H9 (cell line): ENCODE data around the gene FBRSL1. TPM values are rescaled to one million over a fixed set of nuclear protein-coding genes. Genes with fewer than 3 reads are reported as not detected.
A peak's percentile ranks its signal among the peaks of the same experiment; 100 is the strongest.

Experiments
- DNase-seq: peaks from one replicate; pipeline ENCODE4 v3.0.0-alpha.2; 2017
- H2AFZ ChIP-seq: one replicate; pipeline ENCODE4 v1.6.1; 2013; ENCODE audit warnings: mild to moderate bottlenecking, low read length, control low read depth, moderate library complexity
- H2AK5ac ChIP-seq: 2 replicates; pipeline ENCODE4 v1.6.1; 2013; ENCODE audit warnings: low read length, control low read depth, mixed read lengths; ENCODE audit not compliant: insufficient read length
- H2BK120ac ChIP-seq: one replicate; pipeline ENCODE4 v1.6.1; 2013; ENCODE audit warnings: low read depth, mild to moderate bottlenecking, low read length, control low read depth, inconsistent platforms; ENCODE audit not compliant: poor library complexity, severe bottlenecking
- H2BK12ac ChIP-seq: 2 replicates; pipeline ENCODE4 v1.6.1; 2013; ENCODE audit warnings: low read length, control low read depth, mixed read lengths, low read depth; ENCODE audit not compliant: insufficient read length
- H2BK15ac ChIP-seq: 2 replicates; pipeline ENCODE4 v1.6.1; 2013; ENCODE audit warnings: low read depth, low read length, control low read depth
- H2BK20ac ChIP-seq: one replicate; pipeline ENCODE4 v1.6.1; 2013; ENCODE audit warnings: low read depth, mild to moderate bottlenecking, low read length, control low read depth, inconsistent platforms; ENCODE audit not compliant: poor library complexity, severe bottlenecking
- H2BK5ac ChIP-seq: 2 replicates; pipeline ENCODE4 v1.6.1; 2013; ENCODE audit warnings: low read length, control low read depth, mixed read lengths; ENCODE audit not compliant: insufficient read length
- H3K14ac ChIP-seq: 2 replicates; pipeline ENCODE4 v1.6.1; 2013; ENCODE audit warnings: low read length, control low read depth; ENCODE audit not compliant: insufficient read depth
- H3K18ac ChIP-seq: 2 replicates; pipeline ENCODE4 v1.6.1; 2013; ENCODE audit warnings: low read depth, mild to moderate bottlenecking, mixed read lengths, low read length, control low read depth; ENCODE audit not compliant: insufficient read length
- H3K23ac ChIP-seq: 2 replicates; pipeline ENCODE4 v1.6.1; 2013; ENCODE audit warnings: low read length, control low read depth, mixed read lengths, low read depth; ENCODE audit not compliant: insufficient read length
- H3K23me2 ChIP-seq: 2 replicates; pipeline ENCODE4 v1.6.1; 2013; ENCODE audit warnings: low read depth, mild to moderate bottlenecking, mixed read lengths, low read length, control low read depth; ENCODE audit not compliant: insufficient read length, poor library complexity, severe bottlenecking
- H3K27ac ChIP-seq: 2 replicates; pipeline ENCODE4 v1.5.1; 2013; ENCODE audit warnings: low read length, control low read depth, mixed read lengths, low read depth; ENCODE audit not compliant: insufficient read length
- H3K27me3 ChIP-seq: 2 replicates; pipeline ENCODE4 v1.6.1; 2013; ENCODE audit warnings: low read length, control low read depth, inconsistent platforms; ENCODE audit not compliant: insufficient read depth
- H3K4ac ChIP-seq: 2 replicates; pipeline ENCODE4 v1.6.1; 2013; ENCODE audit warnings: low read depth, mild to moderate bottlenecking, control low read depth, inconsistent platforms, low read length, moderate library complexity
- H3K4me1 ChIP-seq: 2 replicates; pipeline ENCODE4 v1.6.1; 2013; ENCODE audit warnings: low read length, control low read depth, inconsistent platforms; ENCODE audit not compliant: insufficient read depth
- H3K4me2 ChIP-seq: 2 replicates; pipeline ENCODE4 v1.6.1; 2013; ENCODE audit warnings: low read length, control low read depth, mixed read lengths; ENCODE audit not compliant: insufficient read length, insufficient read depth
- H3K56ac ChIP-seq: 2 replicates; pipeline ENCODE4 v1.6.1; 2013; ENCODE audit warnings: low read depth, mild to moderate bottlenecking, mixed read lengths, low read length, control low read depth; ENCODE audit not compliant: insufficient read length
- H3K79me1 ChIP-seq: 2 replicates; pipeline ENCODE4 v1.6.1; 2013; ENCODE audit warnings: low read depth, mild to moderate bottlenecking, moderate library complexity, low read length, control low read depth, inconsistent platforms; ENCODE audit not compliant: insufficient read depth, poor library complexity, severe bottlenecking
- H3K79me2 ChIP-seq: 2 replicates; pipeline ENCODE4 v1.6.1; 2013; ENCODE audit warnings: low read length, control low read depth, inconsistent platforms; ENCODE audit not compliant: insufficient read depth
- H3K9ac ChIP-seq: 2 replicates; pipeline ENCODE4 v1.6.1; 2013; ENCODE audit warnings: low read length, control low read depth, mixed read lengths; ENCODE audit not compliant: insufficient read length; ENCODE audit errors: extremely low read depth
- H3K9me3 ChIP-seq: one replicate; pipeline ENCODE4 v1.6.1; 2013; ENCODE audit warnings: low read depth, low read length, inconsistent platforms; ENCODE audit not compliant: control insufficient read depth
- H3T11ph ChIP-seq: one replicate; pipeline ENCODE4 v1.6.1; 2013; ENCODE audit warnings: mild to moderate bottlenecking, low read length, control low read depth, inconsistent platforms
- H4K20me1 ChIP-seq: one replicate; pipeline ENCODE4 v1.6.1; 2013; ENCODE audit not compliant: control insufficient read depth, insufficient read length, insufficient read depth
- H4K5ac ChIP-seq: 2 replicates; pipeline ENCODE4 v1.6.1; 2013; ENCODE audit warnings: low read depth, mild to moderate bottlenecking, mixed read lengths, low read length, control low read depth; ENCODE audit not compliant: insufficient read length
- H4K8ac ChIP-seq: replicated peaks from 2 replicates; pipeline ENCODE4 v1.6.1; 2013; ENCODE audit warnings: low read length, control low read depth, mixed read lengths, low read depth; ENCODE audit not compliant: insufficient read length
- H4K91ac ChIP-seq: 2 replicates; pipeline ENCODE4 v1.6.1; 2013; ENCODE audit warnings: low read depth, mild to moderate bottlenecking, moderate library complexity, mixed read lengths, low read length, control low read depth; ENCODE audit not compliant: insufficient read length
- H3K27ac Mint-ChIP-seq, 3 experiments: 2 replicates in 2 of 3; 3 replicates in 1 of 3; pipeline ENCODE4 v1.8.0; 2020 to 2021; ENCODE audit warnings: mixed read lengths in 3 of 3, mild to moderate bottlenecking in 1 of 3, moderate library complexity in 1 of 3
- H3K27me3 Mint-ChIP-seq: 2 replicates; pipeline ENCODE4 v1.8.0; 2021; ENCODE audit warnings: low read depth, mild to moderate bottlenecking, moderate library complexity, mixed read lengths
- H3K36me3 Mint-ChIP-seq, 3 experiments: 2 replicates in 2 of 3; 3 replicates in 1 of 3; pipeline ENCODE4 v1.8.0; 2020 to 2021; ENCODE audit warnings: low read depth in 3 of 3, mixed read lengths in 3 of 3; ENCODE audit not compliant: insufficient read depth in 1 of 3
- H3K4me1 Mint-ChIP-seq, 2 experiments: 2 replicates each; pipeline ENCODE4 v1.8.0; 2020; ENCODE audit warnings: mixed read lengths in 2 of 2
- H3K4me3 Mint-ChIP-seq, 2 experiments: 2 replicates in 1 of 2; 3 replicates in 1 of 2; pipeline ENCODE4 v1.8.0; 2020 to 2021; ENCODE audit warnings: mild to moderate bottlenecking in 2 of 2, mixed read lengths in 2 of 2, moderate library complexity in 1 of 2
- H3K9me3 Mint-ChIP-seq, 2 experiments: 2 replicates in 1 of 2; 3 replicates in 1 of 2; pipeline ENCODE4 v1.8.0; 2020; ENCODE audit warnings: mild to moderate bottlenecking in 2 of 2, mixed read lengths in 2 of 2, moderate library complexity in 1 of 2
- CTCF ChIP-seq: fragments of 200-600 bp; sonication (generic); conservative IDR thresholded peaks from 3 replicates; pipeline ENCODE4 v1.8.0; 2021; ENCODE audit warnings: antibody characterized with exemption, mild to moderate bottlenecking
- WGBS: extraction: QIAGEN DNeasy Blood & Tissue Kit; methylation state at CpG from one replicate; pipeline ENCODE4 v1.1.7; 2013; ENCODE audit warnings: missing lambda C conversion rate, low lambda C conversion rate, mixed read lengths; ENCODE audit not compliant: insufficient read length; ENCODE audit errors: extremely low coverage; 5-methylcytosine and 5-hydroxymethylcytosine counted together
- total RNA-seq: library from RNA; stranded (reverse); gene quantifications from 2 replicates; pipeline ENCODE4 v1.2.1, GENCODE V29; 2021

The FBRSL1 gene
- total RNA-seq, 1 experiment from 2014 or later, result 90.8 TPM

GRCh38 chr12:132496710-132497109, 6.8 kb downstream of the FBRSL1 start:
- Mint-ChIP-seq H3K27me3 (peaks cover 8% of the 10 kb centered on the region), H3K4me3 (no peak overlapping the region; a peak in 1 of 5 replicates), H3K36me3 (peaks cover 5% of the 10 kb centered on the region in 3 experiments), H3K27ac (peak overlapping the region in 1 of 3 experiments; percentile 85; a peak in 1 of 7 replicates), H3K9me3 (no peaks in the 10 kb centered on the region), H3K4me1 (peaks cover 5 to 7% of the 10 kb centered on the region in 2 experiments; a peak in 3 of 4 replicates)
- no peak for DNase-seq
- H4K20me1 ChIP-seq, result peaks cover 2% of the 10 kb centered on the region
- H4K8ac ChIP-seq, result no peak overlapping the region
- no peak overlapping the region for H3K4ac ChIP-seq
- H3K18ac ChIP-seq, result no peak overlapping the region
- H3K9me3 ChIP-seq, result no peaks in the 10 kb centered on the region
- no peak overlapping the region for H2BK12ac ChIP-seq
- no peak overlapping the region for H3K4me2 ChIP-seq
- H3K27ac ChIP-seq, result no peak overlapping the region
- no peak overlapping the region for H2BK120ac ChIP-seq
- no peak overlapping the region for H2AFZ ChIP-seq
- H4K91ac ChIP-seq, result no peak overlapping the region
- H3K27me3 ChIP-seq, result no peaks in the 10 kb centered on the region; the same call in 1 of the 2 replicates
- H3K56ac ChIP-seq, result no peak overlapping the region
- no CpG with 5 or more reads among the region's 27 CpGs for WGBS
- H3K23ac ChIP-seq, result no peak overlapping the region
- no peak for TF ChIP-seq CTCF
- H2BK5ac ChIP-seq, result no peak overlapping the region
- H3K79me2 ChIP-seq, result peaks cover 23% of the 10 kb centered on the region; the same call in 1 of the 2 replicates
- no peak overlapping the region for H3K9ac ChIP-seq
- no peak overlapping the region for H4K5ac ChIP-seq
- H3T11ph ChIP-seq, result no peak overlapping the region
- no peaks in the 10 kb centered on the region for H3K4me1 ChIP-seq
- H2BK15ac ChIP-seq, result no peak overlapping the region
- no peak overlapping the region for H2BK20ac ChIP-seq
- peaks cover 7% of the 10 kb centered on the region for H3K79me1 ChIP-seq
- no peak overlapping the region for H2AK5ac ChIP-seq
- no peaks in the 10 kb centered on the region for H3K23me2 ChIP-seq
- no peak overlapping the region; the same call in 1 of the 2 replicates for H3K14ac ChIP-seq
